Keratinocyte (primary cell): ENCODE results near the gene TRAP1.
"Not testable (repeated sequence)": the region's sequence is repeated elsewhere in the genome, so short reads cannot be mapped to it uniquely, and the experiment has no call there.

Experiments used
- CTCF ChIP-seq, 3 experiments: IDR thresholded peaks in 1 of 3; conservative IDR thresholded peaks in 1 of 3; optimal IDR thresholded peaks in 1 of 3; 2 replicates in 2 of 3; 3 replicates in 1 of 3; pipeline versions ENCODE3 to v1.5.1; 2011; ENCODE audit warnings: low read length in 3 of 3, mild to moderate bottlenecking in 3 of 3, moderate library complexity in 2 of 3, control low read depth in 1 of 3, inconsistent platforms in 1 of 3; ENCODE audit not compliant: insufficient read depth in 2 of 3; ENCODE audit errors: extremely low read depth in 1 of 3
- EZH2 ChIP-seq: IDR thresholded peaks from one replicate; pipeline ENCODE4 v1.6.1; 2012; ENCODE audit warnings: inconsistent platforms, mild to moderate bottlenecking, low read length, moderate library complexity

DNA sequence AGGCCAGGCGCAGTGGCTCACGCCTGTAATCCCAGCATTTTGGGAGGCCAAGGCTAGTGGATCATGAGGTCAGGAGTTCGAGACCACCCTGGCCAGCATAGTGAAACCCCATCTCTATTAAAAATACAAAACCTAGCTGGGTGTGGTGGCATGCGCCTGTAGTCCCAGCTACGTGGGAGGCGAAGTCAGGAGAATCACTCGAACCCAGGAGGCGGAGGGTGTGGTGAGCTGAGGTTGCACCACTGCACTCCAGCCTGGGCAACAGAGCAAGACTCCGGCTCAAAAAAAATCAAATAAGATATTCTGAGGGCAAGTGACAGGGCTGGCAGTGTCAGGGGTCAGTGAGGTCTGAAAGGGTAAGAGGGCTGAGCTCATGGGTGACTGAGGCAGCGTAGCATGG lies 2.9 kb downstream of the TRAP1 start:
- not testable (repeated sequence) for TF ChIP-seq CTCF (optimal IDR thresholded peaks at IDR 0.05 in 1 of 3, IDR thresholded peaks at IDR 0.05 in 1 of 3, conservative IDR thresholded peaks at IDR 0.05 in 1 of 3; ENCODE audit: extremely low read depth in 1 of 3, insufficient read depth in 2 of 3, low read length in 3 of 3); EZH2
